K562 treated with DMSO at 1 percent for 24 hours (cell line): Measurements from ENCODE around the gene SEMA3F. TPM values are rescaled to one million over a fixed set of nuclear protein-coding genes. Genes with fewer than 3 reads are reported as not detected.

Experiments used
- total RNA-seq: library from RNA; unstranded; fragments of 300-600 nt; gene quantifications from 2 replicates; pipeline ENCODE4 v1.2.3, GENCODE V29; 2022; ENCODE audit warnings: low read depth; ENCODE audit not compliant: insufficient read depth

SEMA3F gene
- 2.6 and 3.8 TPM in 2 replicates for total RNA-seq

GRCh38 chr3:50154840-50155490 lies at the start of gene SEMA3F:
SEMA3F (plus strand) TSS chr3:50155324; CDS start chr3:50159623, 4,299 bp downstream.

GRCh38 chr3:50190936-50191660 lies 36.0 kb downstream of the SEMA3F start, which contains the start of gene GNAT1:
GNAT1 (plus strand) TSS chr3:50191610; CDS start chr3:50191726, 116 bp downstream.

GRCh38 chr3:50204804-50205412 lies 49.8 kb downstream of the SEMA3F start, which contains the start of gene SLC38A3:
SLC38A3 (plus strand) TSS chr3:50205271; CDS start chr3:50214200, 8,929 bp downstream.

GRCh38 chr3:50235716-50236483 lies 80.8 kb downstream of the SEMA3F start, which contains the start of gene GNAI2:
GNAI2 (plus strand) TSS chr3:50236204; CDS start chr3:50236336, 132 bp downstream.

Other genes starting within 250 kb of the SEMA3F start
- gene MON1A, start 225.5 kb upstream of the SEMA3F start, total RNA-seq, result 14.4 and 14.5 TPM in 2 replicates
- 29.5 and 31.5 TPM in 2 replicates for gene RBM6, start 215.2 kb upstream of the SEMA3F start, total RNA-seq
- 51.5 and 56.1 TPM in 2 replicates for gene RBM5, start 66.4 kb upstream of the SEMA3F start, total RNA-seq
- not detected in 2 replicates for gene GNAT1, start 36.3 kb downstream of the SEMA3F start, total RNA-seq
- 0.20 and 0.23 TPM in 2 replicates for gene SLC38A3, start 49.9 kb downstream of the SEMA3F start, total RNA-seq
- gene GNAI2, start 80.9 kb downstream of the SEMA3F start, total RNA-seq, result 117 and 120 TPM in 2 replicates
- 2.9 and 4.0 TPM in 2 replicates for gene SEMA3B, start 113.8 kb downstream of the SEMA3F start, total RNA-seq
- not detected in 2 replicates for gene LSMEM2, start 123.8 kb downstream of the SEMA3F start, total RNA-seq
- 28.7 and 39.0 TPM in 2 replicates for gene IFRD2, start 137.1 kb downstream of the SEMA3F start, total RNA-seq
- gene HYAL3, start 144.1 kb downstream of the SEMA3F start, total RNA-seq, result 7.0 and 10.0 TPM in 2 replicates
- 7.8 and 8.6 TPM in 2 replicates for gene NAA80, start 144.1 kb downstream of the SEMA3F start, total RNA-seq
- gene HYAL1, start 148.2 kb downstream of the SEMA3F start, total RNA-seq, result 4.3 and 6.8 TPM in 2 replicates
- gene HYAL2, start 167.4 kb downstream of the SEMA3F start, total RNA-seq, result 21.1 and 27.9 TPM in 2 replicates
- 46.1 and 70.9 TPM in 2 replicates for gene TUSC2, start 172.9 kb downstream of the SEMA3F start, total RNA-seq
- gene RASSF1, start 185.5 kb downstream of the SEMA3F start, total RNA-seq, result 51.1 and 54.0 TPM in 2 replicates
- 0.88 and 1.3 TPM in 2 replicates for gene ZMYND10, start 190.4 kb downstream of the SEMA3F start, total RNA-seq
- gene NPRL2, start 195.5 kb downstream of the SEMA3F start, total RNA-seq, result 24.8 and 28.6 TPM in 2 replicates
- gene CYB561D2, start 195.5 kb downstream of the SEMA3F start, total RNA-seq, result 16.0 and 16.1 TPM in 2 replicates
- gene TMEM115, start 204.2 kb downstream of the SEMA3F start, total RNA-seq, result 46.7 and 47.7 TPM in 2 replicates